Spleen (tissue), 7 donors: ENCODE measurements around the gene LRRK1.

Experiments used
- CTCF ChIP-seq, 11 experiments: fragments of 200-600 bp in 7 of 11; fragments of 450-650 bp in 4 of 11; sonication (generic) in 4 of 11; IDR thresholded peaks in 8 of 11; conservative IDR thresholded peaks in 3 of 11; 1 replicate in 7 of 11; 2 replicates in 4 of 11; pipeline versions ENCODE4 v1.4.0 to v1.8.0; 2016 to 2021; ENCODE audit warnings: antibody characterized with exemption in 11 of 11, inconsistent platforms in 4 of 11, mild to moderate bottlenecking in 1 of 11
- POLR2A ChIP-seq, 3 donors: fragments of 450-650 bp; IDR thresholded peaks; one replicate each; pipeline ENCODE4 v1.5.1; 2017; ENCODE audit warnings: antibody characterized with exemption in 3 of 3, mild to moderate bottlenecking in 1 of 3
- POLR2AphosphoS5 ChIP-seq, 3 donors: sonication (generic); formaldehyde crosslinking; IDR thresholded peaks; one replicate each; pipeline ENCODE4 v1.5.1; 2017; ENCODE audit warnings: antibody characterized with exemption in 3 of 3
- donor health status: DM: no; HTN: no; CAD: no; lungs with moderate emphysema.
- donor health status: DM: no; HTN: no; CAD: no.
- donor health status: DM: no; HTN: no; CAD: no.

- TF ChIP-seq POLR2A (IDR thresholded peaks at IDR 0.05) (no peak), CTCF (IDR thresholded peaks at IDR 0.05 in 8 of 11, conservative IDR thresholded peaks at IDR 0.05 in 3 of 11) (no peak), POLR2AphosphoS5 (IDR thresholded peaks at IDR 0.05) (no peak)
Observed at GRCh38 chr15:100887211-100887913, 31.8 kb upstream of the LRRK1 start.
